GM23338 (cell line): Measurements from ENCODE around the gene VPS16. TPM values are rescaled to one million over a fixed set of nuclear protein-coding genes. Genes with fewer than 3 reads are reported as not detected.

Experiments
- ATAC-seq: fragments of 200-7000 bp; cut with Tn5 transposase; 3 replicates; pipeline ENCODE4 v1.9.1; 2020
- DNase-seq: peaks from one replicate; pipeline ENCODE4 v3.0.0-alpha.2; 2015; ENCODE audit warnings: low spot score
- H2AFZ ChIP-seq: fragments of 200-600 bp; sonication (generic); 2 replicates; pipeline ENCODE4 v1.8.0; 2016; ENCODE audit warnings: antibody characterized with exemption, mild to moderate bottlenecking, moderate library complexity
- H3F3A ChIP-seq: fragments of 200-600 bp; sonication (generic); replicated peaks from 2 replicates; pipeline ENCODE4 v1.8.0; 2017; ENCODE audit warnings: antibody characterized with exemption, mixed run types, low read depth
- H3K27ac ChIP-seq: fragments of 200-600 bp; sonication (generic); 2 replicates; pipeline ENCODE4 v1.6.1; 2016; ENCODE audit warnings: low read depth
- H3K27me3 ChIP-seq: fragments of 200-600 bp; sonication (generic); 2 replicates; pipeline ENCODE4 v1.8.0; 2016; ENCODE audit warnings: mild to moderate bottlenecking, mixed run types, moderate library complexity; ENCODE audit not compliant: insufficient read depth
- H3K36me3 ChIP-seq: fragments of 200-600 bp; sonication (generic); 2 replicates; pipeline ENCODE4 v1.8.0; 2016; ENCODE audit warnings: mild to moderate bottlenecking; ENCODE audit not compliant: insufficient read depth
- H3K4me1 ChIP-seq: fragments of 200-600 bp; sonication (generic); 2 replicates; pipeline ENCODE4 v1.8.0; 2016; ENCODE audit warnings: mild to moderate bottlenecking, moderate library complexity; ENCODE audit not compliant: insufficient read depth
- H3K4me2 ChIP-seq: fragments of 200-600 bp; sonication (generic); 2 replicates; pipeline ENCODE4 v1.7.1; 2017; ENCODE audit warnings: mixed run types
- H3K4me3 ChIP-seq: fragments of 200-600 bp; sonication (generic); 2 replicates; pipeline ENCODE4 v1.6.1; 2016; ENCODE audit warnings: mixed run types
- H3K79me2 ChIP-seq: fragments of 200-600 bp; sonication (generic); replicated peaks from 2 replicates; pipeline ENCODE4 v1.8.0; 2017; ENCODE audit warnings: mild to moderate bottlenecking; ENCODE audit not compliant: insufficient read depth
- H3K9me2 ChIP-seq: fragments of 200-600 bp; sonication (generic); 2 replicates; pipeline ENCODE4 v1.8.0; 2017; ENCODE audit not compliant: insufficient read depth
- H4K20me1 ChIP-seq: fragments of 200-600 bp; sonication (generic); replicated peaks from 2 replicates; pipeline ENCODE4 v1.8.0; 2017; ENCODE audit warnings: mild to moderate bottlenecking; ENCODE audit not compliant: insufficient read depth
- H3K27ac Mint-ChIP-seq: 2 replicates; pipeline ENCODE4 v1.8.0; 2020; ENCODE audit warnings: inconsistent platforms, mild to moderate bottlenecking, moderate library complexity, mixed read lengths
- H3K27me3 Mint-ChIP-seq: 3 replicates; pipeline ENCODE4 v1.8.0; 2022; ENCODE audit warnings: low read depth, mild to moderate bottlenecking, moderate library complexity, mixed read lengths, inconsistent platforms; ENCODE audit not compliant: insufficient read depth, poor library complexity
- H3K36me3 Mint-ChIP-seq: 3 replicates; pipeline ENCODE4 v1.8.0; 2021; ENCODE audit warnings: low read depth, mild to moderate bottlenecking, inconsistent platforms, moderate library complexity, mixed read lengths
- H3K4me1 Mint-ChIP-seq: 3 replicates; pipeline ENCODE4 v1.8.0; 2020; ENCODE audit warnings: mild to moderate bottlenecking, inconsistent platforms, mixed read lengths
- H3K4me3 Mint-ChIP-seq: 3 replicates; pipeline ENCODE4 v1.8.0; 2021; ENCODE audit warnings: moderate library complexity, mild to moderate bottlenecking, inconsistent platforms, mixed read lengths
- H3K9me3 Mint-ChIP-seq: 3 replicates; pipeline ENCODE4 v1.8.0; 2020; ENCODE audit warnings: moderate library complexity, mild to moderate bottlenecking, inconsistent platforms, mixed read lengths
- EZH2 ChIP-seq: fragments of 200-600 bp; sonication (generic); IDR thresholded peaks from one replicate; pipeline ENCODE4 v1.8.0; 2017; ENCODE audit warnings: antibody characterized with exemption, mild to moderate bottlenecking, low read depth; ENCODE audit not compliant: unreplicated experiment
- EZH2phosphoT487 ChIP-seq: fragments of 200-600 bp; sonication (generic); IDR thresholded peaks from one replicate; pipeline ENCODE4 v1.8.1; 2018; ENCODE audit warnings: antibody characterized with exemption; ENCODE audit not compliant: unreplicated experiment
- JUNB ChIP-seq: IDR thresholded peaks from one replicate; pipeline ENCODE4 v1.6.1; 2016; ENCODE audit warnings: antibody characterized with exemption; ENCODE audit not compliant: unreplicated experiment
- NANOG ChIP-seq: IDR thresholded peaks from 2 replicates; pipeline ENCODE4 v1.6.1; 2016; ENCODE audit warnings: antibody characterized with exemption, borderline replicate concordance
- POLR2AphosphoS5 ChIP-seq: IDR thresholded peaks from 2 replicates; pipeline ENCODE4 v1.6.1; 2016; ENCODE audit warnings: antibody characterized with exemption, low read depth
- ZNF114 ChIP-seq: fragments of 250-450 bp; sonication (Bioruptor Pico); IDR thresholded peaks from 2 replicates; pipeline ENCODE4 v1.5.0; 2020; ENCODE audit warnings: mild to moderate bottlenecking, moderate library complexity
- ZNF331 ChIP-seq: fragments of 250-450 bp; sonication (Bioruptor Pico); IDR thresholded peaks from 2 replicates; pipeline ENCODE4 v1.5.0; 2020; ENCODE audit warnings: low read depth, mild to moderate bottlenecking, moderate library complexity
- polyA plus RNA-seq: library from polyadenylated mRNA; unstranded; fragments of >200 nt; fragmentation: Nextera tagmentation; extraction: Ambion mirVana; gene quantifications from 2 replicates; pipeline ENCODE4 v1.2.1, GENCODE V29; 2016
- total RNA-seq: library from RNA; depleted of rRNA; stranded (reverse); fragments of >200 nt; shearing (Covaris generic); gene quantifications from 2 replicates; pipeline ENCODE4 v1.2.3, GENCODE V29; 2014
- TF ChIP-seq, protein P1 (sequence below): IDR thresholded peaks from one replicate; pipeline ENCODE4 v1.6.1; 2018; ENCODE audit warnings: antibody characterized with exemption; ENCODE audit not compliant: unreplicated experiment
- TF ChIP-seq, protein P2 (sequence below): fragments of 250-450 bp; sonication (Bioruptor Pico); IDR thresholded peaks from 2 replicates; pipeline ENCODE4 v1.5.0; 2020; ENCODE audit warnings: mild to moderate bottlenecking, moderate library complexity

VPS16 gene
- total and polyA plus RNA-seq, 2 experiments from 2014 or later, result 11.2 to 17.7 TPM

DNA sequence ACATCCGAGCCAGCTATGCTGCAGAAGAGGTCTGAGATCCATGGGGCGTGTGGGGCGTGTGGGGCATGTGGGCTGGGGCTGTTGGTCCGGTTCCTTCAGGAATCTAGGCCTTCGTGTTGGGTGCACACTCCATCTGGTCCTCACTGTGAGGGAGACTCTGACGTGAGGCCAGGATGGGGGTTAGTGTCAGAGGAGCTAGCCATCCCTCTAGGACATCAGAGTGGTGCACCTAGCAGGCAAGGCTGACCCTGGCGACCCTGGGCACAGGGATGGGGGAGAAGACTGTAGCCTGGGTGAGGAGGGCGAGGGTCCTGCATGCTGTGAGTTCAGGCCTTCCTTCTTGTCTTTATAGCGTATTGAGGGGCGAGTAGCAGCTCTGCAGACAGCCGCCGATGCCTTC lies 24.1 kb downstream of the VPS16 start:
- Histone ChIP-seq H3K4me3 (no peak overlapping the region), H3K27ac (no peak overlapping the region), H3F3A (no peaks in the 10 kb centered on the region), H4K20me1 (no peaks in the 10 kb centered on the region), H3K4me1 (no peaks in the 10 kb centered on the region), H3K9me2 (no peaks in the 10 kb centered on the region), H3K27me3 (0 out of 2 replicates have a peak, but pooled peaks cover 3% of the 10 kb centered on the region), H3K79me2 (no peaks in the 10 kb centered on the region), H2AFZ (no peak overlapping the region), H3K4me2 (no peak overlapping the region), H3K36me3 (no peaks in the 10 kb centered on the region)
- Mint-ChIP-seq H3K27me3 (peaks cover 6% of the 10 kb centered on the region), H3K9me3 (no peaks in the 10 kb centered on the region), H3K36me3 (peaks cover 3% of the 10 kb centered on the region; the same call in 1 of the 3 replicates), H3K27ac (no peak overlapping the region), H3K4me1 (no peaks in the 10 kb centered on the region), H3K4me3 (no peak overlapping the region)
- TF ChIP-seq ZNF114, result no peak
- TF ChIP-seq POLR2AphosphoS5, result no peak
- TF ChIP-seq NANOG, result no peak
- TF ChIP-seq JUNB, result no peak
- TF ChIP-seq, protein P1, sequence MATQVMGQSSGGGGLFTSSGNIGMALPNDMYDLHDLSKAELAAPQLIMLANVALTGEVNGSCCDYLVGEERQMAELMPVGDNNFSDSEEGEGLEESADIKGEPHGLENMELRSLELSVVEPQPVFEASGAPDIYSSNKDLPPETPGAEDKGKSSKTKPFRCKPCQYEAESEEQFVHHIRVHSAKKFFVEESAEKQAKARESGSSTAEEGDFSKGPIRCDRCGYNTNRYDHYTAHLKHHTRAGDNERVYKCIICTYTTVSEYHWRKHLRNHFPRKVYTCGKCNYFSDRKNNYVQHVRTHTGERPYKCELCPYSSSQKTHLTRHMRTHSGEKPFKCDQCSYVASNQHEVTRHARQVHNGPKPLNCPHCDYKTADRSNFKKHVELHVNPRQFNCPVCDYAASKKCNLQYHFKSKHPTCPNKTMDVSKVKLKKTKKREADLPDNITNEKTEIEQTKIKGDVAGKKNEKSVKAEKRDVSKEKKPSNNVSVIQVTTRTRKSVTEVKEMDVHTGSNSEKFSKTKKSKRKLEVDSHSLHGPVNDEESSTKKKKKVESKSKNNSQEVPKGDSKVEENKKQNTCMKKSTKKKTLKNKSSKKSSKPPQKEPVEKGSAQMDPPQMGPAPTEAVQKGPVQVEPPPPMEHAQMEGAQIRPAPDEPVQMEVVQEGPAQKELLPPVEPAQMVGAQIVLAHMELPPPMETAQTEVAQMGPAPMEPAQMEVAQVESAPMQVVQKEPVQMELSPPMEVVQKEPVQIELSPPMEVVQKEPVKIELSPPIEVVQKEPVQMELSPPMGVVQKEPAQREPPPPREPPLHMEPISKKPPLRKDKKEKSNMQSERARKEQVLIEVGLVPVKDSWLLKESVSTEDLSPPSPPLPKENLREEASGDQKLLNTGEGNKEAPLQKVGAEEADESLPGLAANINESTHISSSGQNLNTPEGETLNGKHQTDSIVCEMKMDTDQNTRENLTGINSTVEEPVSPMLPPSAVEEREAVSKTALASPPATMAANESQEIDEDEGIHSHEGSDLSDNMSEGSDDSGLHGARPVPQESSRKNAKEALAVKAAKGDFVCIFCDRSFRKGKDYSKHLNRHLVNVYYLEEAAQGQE, result no peak
- no peak for TF ChIP-seq EZH2
- TF ChIP-seq, protein P2, sequence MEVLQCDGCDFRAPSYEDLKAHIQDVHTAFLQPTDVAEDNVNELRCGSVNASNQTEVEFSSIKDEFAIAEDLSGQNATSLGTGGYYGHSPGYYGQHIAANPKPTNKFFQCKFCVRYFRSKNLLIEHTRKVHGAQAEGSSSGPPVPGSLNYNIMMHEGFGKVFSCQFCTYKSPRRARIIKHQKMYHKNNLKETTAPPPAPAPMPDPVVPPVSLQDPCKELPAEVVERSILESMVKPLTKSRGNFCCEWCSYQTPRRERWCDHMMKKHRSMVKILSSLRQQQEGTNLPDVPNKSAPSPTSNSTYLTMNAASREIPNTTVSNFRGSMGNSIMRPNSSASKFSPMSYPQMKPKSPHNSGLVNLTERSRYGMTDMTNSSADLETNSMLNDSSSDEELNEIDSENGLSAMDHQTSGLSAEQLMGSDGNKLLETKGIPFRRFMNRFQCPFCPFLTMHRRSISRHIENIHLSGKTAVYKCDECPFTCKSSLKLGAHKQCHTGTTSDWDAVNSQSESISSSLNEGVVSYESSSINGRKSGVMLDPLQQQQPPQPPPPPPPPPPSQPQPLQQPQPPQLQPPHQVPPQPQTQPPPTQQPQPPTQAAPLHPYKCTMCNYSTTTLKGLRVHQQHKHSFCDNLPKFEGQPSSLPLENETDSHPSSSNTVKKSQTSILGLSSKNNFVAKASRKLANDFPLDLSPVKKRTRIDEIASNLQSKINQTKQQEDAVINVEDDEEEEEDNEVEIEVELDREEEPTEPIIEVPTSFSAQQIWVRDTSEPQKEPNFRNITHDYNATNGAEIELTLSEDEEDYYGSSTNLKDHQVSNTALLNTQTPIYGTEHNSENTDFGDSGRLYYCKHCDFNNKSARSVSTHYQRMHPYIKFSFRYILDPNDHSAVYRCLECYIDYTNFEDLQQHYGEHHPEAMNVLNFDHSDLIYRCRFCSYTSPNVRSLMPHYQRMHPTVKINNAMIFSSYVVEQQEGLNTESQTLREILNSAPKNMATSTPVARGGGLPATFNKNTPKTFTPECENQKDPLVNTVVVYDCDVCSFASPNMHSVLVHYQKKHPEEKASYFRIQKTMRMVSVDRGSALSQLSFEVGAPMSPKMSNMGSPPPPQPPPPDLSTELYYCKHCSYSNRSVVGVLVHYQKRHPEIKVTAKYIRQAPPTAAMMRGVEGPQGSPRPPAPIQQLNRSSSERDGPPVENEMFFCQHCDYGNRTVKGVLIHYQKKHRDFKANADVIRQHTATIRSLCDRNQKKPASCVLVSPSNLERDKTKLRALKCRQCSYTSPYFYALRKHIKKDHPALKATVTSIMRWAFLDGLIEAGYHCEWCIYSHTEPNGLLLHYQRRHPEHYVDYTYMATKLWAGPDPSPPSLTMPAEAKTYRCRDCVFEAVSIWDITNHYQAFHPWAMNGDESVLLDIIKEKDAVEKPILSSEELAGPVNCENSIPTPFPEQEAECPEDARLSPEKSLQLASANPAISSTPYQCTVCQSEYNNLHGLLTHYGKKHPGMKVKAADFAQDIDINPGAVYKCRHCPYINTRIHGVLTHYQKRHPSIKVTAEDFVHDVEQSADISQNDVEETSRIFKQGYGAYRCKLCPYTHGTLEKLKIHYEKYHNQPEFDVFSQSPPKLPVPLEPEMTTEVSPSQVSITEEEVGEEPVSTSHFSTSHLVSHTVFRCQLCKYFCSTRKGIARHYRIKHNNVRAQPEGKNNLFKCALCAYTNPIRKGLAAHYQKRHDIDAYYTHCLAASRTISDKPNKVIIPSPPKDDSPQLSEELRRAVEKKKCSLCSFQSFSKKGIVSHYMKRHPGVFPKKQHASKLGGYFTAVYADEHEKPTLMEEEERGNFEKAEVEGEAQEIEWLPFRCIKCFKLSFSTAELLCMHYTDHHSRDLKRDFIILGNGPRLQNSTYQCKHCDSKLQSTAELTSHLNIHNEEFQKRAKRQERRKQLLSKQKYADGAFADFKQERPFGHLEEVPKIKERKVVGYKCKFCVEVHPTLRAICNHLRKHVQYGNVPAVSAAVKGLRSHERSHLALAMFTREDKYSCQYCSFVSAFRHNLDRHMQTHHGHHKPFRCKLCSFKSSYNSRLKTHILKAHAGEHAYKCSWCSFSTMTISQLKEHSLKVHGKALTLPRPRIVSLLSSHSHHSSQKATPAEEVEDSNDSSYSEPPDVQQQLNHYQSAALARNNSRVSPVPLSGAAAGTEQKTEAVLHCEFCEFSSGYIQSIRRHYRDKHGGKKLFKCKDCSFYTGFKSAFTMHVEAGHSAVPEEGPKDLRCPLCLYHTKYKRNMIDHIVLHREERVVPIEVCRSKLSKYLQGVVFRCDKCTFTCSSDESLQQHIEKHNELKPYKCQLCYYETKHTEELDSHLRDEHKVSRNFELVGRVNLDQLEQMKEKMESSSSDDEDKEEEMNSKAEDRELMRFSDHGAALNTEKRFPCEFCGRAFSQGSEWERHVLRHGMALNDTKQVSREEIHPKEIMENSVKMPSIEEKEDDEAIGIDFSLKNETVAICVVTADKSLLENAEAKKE, result no peak
- TF ChIP-seq ZNF331 (CRISPR knock-in tag), result no peak
- TF ChIP-seq EZH2phosphoT487, result no peak
- no peak for ATAC-seq
- no peak for DNase-seq
